K562 (cell line): ENCODE measurements around the gene ZNF224. TPM values are rescaled to one million over a fixed set of nuclear protein-coding genes. Genes with fewer than 3 reads are reported as not detected.

Experiments used
- ATAC-seq: fragments of 200-7000 bp; cut with Tn5 transposase; 3 replicates; pipeline ENCODE4 v1.9.1; 2020; ENCODE audit warnings: moderate library complexity
- BruUV-seq: library from RNA; stranded (reverse); fragments of 400-500 nt; replicated peaks from 2 replicates; lab custom pipeline; 2021; lab: Mats Ljungman, UMichigan
- CTCF ChIA-PET: fragments of 300-600 bp; formaldehyde crosslinking; extraction: SDS; loops from one replicate; lab custom pipeline; 2021; ENCODE audit warnings: low intra/inter-chr PET ratio; lab: Yijun Ruan, JAX
- POLR2A ChIA-PET: fragments of 300-600, 350-650 bp; sonication (Branson Sonifier 250); formaldehyde crosslinking; extraction: SDS; loops from one replicate; lab custom pipeline; 2021; ENCODE audit warnings: antibody characterized with exemption, inconsistent platforms; lab: Yijun Ruan, JAX
- DNase-seq, 4 experiments: peaks; one replicate each; pipeline versions ENCODE4 v3.0.0 to v3.0.0-alpha.2; 2011 to 2018; ENCODE audit warnings: low spot score in 3 of 4, mixed read lengths in 3 of 4; ENCODE audit errors: extremely low read depth in 1 of 4
- FAIRE-seq: peaks from 2 replicates; lab custom pipeline; 2011; peaks lifted over from hg19 to GRCh38; lab: Jason Lieb, UNC
- H2AFZ ChIP-seq: 2 replicates; pipeline ENCODE4 v1.6.0; 2011; ENCODE audit warnings: low read depth, low read length, control low read depth, inconsistent platforms
- H3K27ac ChIP-seq: fragments of 200-600 bp; 3 replicates; pipeline ENCODE4 v1.8.0; 2011; ENCODE audit warnings: low read depth, mild to moderate bottlenecking, control low read depth, inconsistent platforms, low read length, moderate library complexity, mixed read lengths; ENCODE audit errors: extremely low read depth
- H3K27me3 ChIP-seq, 2 experiments: fragments of 300-600 bp in 1 of 2; 2 replicates in 1 of 2; 3 replicates in 1 of 2; pipeline versions ENCODE4 v1.6.0 to v1.8.0; 2011; ENCODE audit warnings: inconsistent platforms in 2 of 2, low read length in 2 of 2, mild to moderate bottlenecking in 1 of 2, mixed read lengths in 1 of 2, moderate library complexity in 1 of 2; ENCODE audit not compliant: control insufficient read depth in 2 of 2, insufficient read depth in 2 of 2
- H3K36me3 ChIP-seq: fragments of 300-600 bp; 3 replicates; pipeline ENCODE4 v1.8.0; 2011; ENCODE audit warnings: mild to moderate bottlenecking, low read length, inconsistent platforms; ENCODE audit not compliant: control insufficient read depth, insufficient read depth
- H3K4me1 ChIP-seq, 2 experiments: fragments of 200-600 bp in 1 of 2; replicated peaks in 1 of 2; 2 replicates in 1 of 2; 3 replicates in 1 of 2; pipeline versions ENCODE4 v1.5.1 to v1.8.0; 2011; ENCODE audit warnings: inconsistent platforms in 2 of 2, low read length in 2 of 2, mild to moderate bottlenecking in 1 of 2, mixed read lengths in 1 of 2, moderate library complexity in 1 of 2; ENCODE audit not compliant: control insufficient read depth in 2 of 2, insufficient read depth in 2 of 2
- H3K4me2 ChIP-seq: 2 replicates; pipeline ENCODE4 v1.6.1; 2011; ENCODE audit warnings: low read length, control low read depth, inconsistent platforms, mixed read lengths; ENCODE audit not compliant: insufficient read depth
- H3K4me3 ChIP-seq: fragments of 200-600 bp; sonication (generic), shearing (Covaris generic); 2 replicates; pipeline ENCODE4 v1.5.1; 2016; ENCODE audit warnings: control low read depth, inconsistent platforms
- H3K79me2 ChIP-seq: fragments of 200-600 bp; 3 replicates; pipeline ENCODE4 v1.8.0; 2011; ENCODE audit warnings: low read length, inconsistent platforms; ENCODE audit not compliant: control insufficient read depth, insufficient read depth
- H3K9ac ChIP-seq, 2 experiments: 2 replicates each; pipeline versions ENCODE4 v1.6.0 to v1.6.1; 2011; ENCODE audit warnings: low read depth in 2 of 2, low read length in 2 of 2, control low read depth in 1 of 2, inconsistent platforms in 1 of 2, mild to moderate bottlenecking in 1 of 2, mixed read lengths in 1 of 2; ENCODE audit not compliant: insufficient read depth in 1 of 2
- H3K9me1 ChIP-seq: one replicate; pipeline ENCODE4 v1.6.0; 2011; ENCODE audit warnings: inconsistent platforms, mild to moderate bottlenecking, low read length, moderate library complexity; ENCODE audit not compliant: control insufficient read depth, insufficient read depth
- H3K9me3 ChIP-seq: replicated peaks from 2 replicates; pipeline ENCODE4 v1.5.1; 2011; ENCODE audit warnings: low read depth, low read length, inconsistent platforms; ENCODE audit not compliant: control insufficient read depth, insufficient read depth
- H4K20me1 ChIP-seq: replicated peaks from 2 replicates; pipeline ENCODE4 v1.6.1; 2011; ENCODE audit warnings: low read length, inconsistent platforms, mixed read lengths; ENCODE audit not compliant: control insufficient read depth, insufficient read depth
- FOSL1 ChIP-seq: fragments of 200-800 bp; sonication (Bioruptor generic); conservative IDR thresholded peaks from 2 replicates; pipeline ENCODE4 v1.6.1; 2016; ENCODE audit warnings: missing genetic modification characterization, missing compliant biosample characterization
- HNRNPLL ChIP-seq: fragments of 200-400 bp; formaldehyde crosslinking; IDR thresholded peaks from 2 replicates; pipeline ENCODE4 v1.6.1; 2017; ENCODE audit warnings: low read length, low read depth, mild to moderate bottlenecking; ENCODE audit not compliant: poor library complexity, severe bottlenecking
- NFXL1 ChIP-seq: fragments of 450-650 bp; formaldehyde crosslinking; IDR thresholded peaks from 2 replicates; pipeline ENCODE4 v1.4.0; 2021; ENCODE audit warnings: mild to moderate bottlenecking
- PTTG1 ChIP-seq: fragments of 450-650 bp; IDR thresholded peaks from 2 replicates; pipeline ENCODE4 v1.6.1; 2016; ENCODE audit warnings: low read depth, mild to moderate bottlenecking, missing genetic modification characterization, missing compliant biosample characterization
- ZEB2 ChIP-seq: fragments of 450-650 bp; IDR thresholded peaks from 2 replicates; pipeline ENCODE4 v1.6.1; 2016
- ZNF274 ChIP-seq: IDR thresholded peaks from 2 replicates; pipeline ENCODE4 v1.6.1; 2011; ENCODE audit warnings: low read depth, mild to moderate bottlenecking, low read length, moderate library complexity, borderline replicate concordance
- ZNF75A ChIP-seq: fragments of 450-650 bp; formaldehyde crosslinking; IDR thresholded peaks from 2 replicates; pipeline ENCODE4 v1.4.0; 2020; ENCODE audit warnings: mild to moderate bottlenecking
- WGBS: fragments of 100-300 bp; shearing (Covaris generic); methylation state at CpG from one replicate; pipeline ENCODE4 v1.1.6; 2016; ENCODE audit warnings: low coverage, mixed read lengths; ENCODE audit not compliant: insufficient coverage; ENCODE audit errors: missing lambda C conversion rate; 5-methylcytosine and 5-hydroxymethylcytosine counted together
- in situ Hi-C: fragments of 300-500 bp; cut with MboI; formaldehyde crosslinking; loops from 4 replicates; pipeline ENCODE4 v1.15.0; 2018; ENCODE audit warnings: inconsistent platforms, mixed read lengths
- intact Hi-C: fragments of 100-400 bp; cut with micrococcal nuclease; formaldehyde crosslinking; loops from 2 replicates; pipeline ENCODE4 v1.14.2; 2022
- polyA plus RNA-seq, 8 experiments: library from polyadenylated mRNA; depleted of rRNA in 4 of 8; stranded (reverse) in 5 of 8; unstranded in 3 of 8; fragments of >200 nt; fragmentation: Nextera tagmentation in 2 of 8; fragmentation: Illumina TruSeq in 1 of 8; extraction: Ambion mirVana in 2 of 8; extraction: Trizol in 1 of 8; gene quantifications; 2 replicates each; pipeline versions ENCODE4 v1.2.1 to v1.2.3, GENCODE V29; 2011 to 2014; ENCODE audit warnings: inconsistent platforms in 1 of 8, missing spikeins in 1 of 8
- total RNA-seq, 7 experiments: library from RNA; depleted of rRNA in 6 of 7; stranded (reverse); fragments of >200 nt in 6 of 7; fragmentation: Illumina TruSeq in 2 of 7; extraction: Trizol in 2 of 7; gene quantifications; 2 replicates each; pipeline versions ENCODE4 v1.2.1 to v1.2.3, GENCODE V29; 2011 to 2021; ENCODE audit warnings: low replicate concordance in 1 of 7
- TF ChIP-seq, protein P1 (sequence below): fragments of 450-650 bp; formaldehyde crosslinking; IDR thresholded peaks from 2 replicates; pipeline ENCODE4 v1.4.0; 2020; ENCODE audit warnings: mild to moderate bottlenecking, moderate library complexity
- TF ChIP-seq, protein P2 (sequence below), 2 experiments: fragments of 450-650 bp in 1 of 2; sonication (generic) in 1 of 2; formaldehyde crosslinking in 1 of 2; IDR thresholded peaks in 1 of 2; conservative IDR thresholded peaks in 1 of 2; 2 replicates each; pipeline versions ENCODE4 v1.6.1 to v1.8.1; 2016 to 2023; ENCODE audit warnings: mild to moderate bottlenecking in 2 of 2, moderate library complexity in 2 of 2, inconsistent platforms in 1 of 2, missing genetic modification reagents in 1 of 2
- TF ChIP-seq, protein P3 (sequence below): IDR thresholded peaks from 3 replicates; pipeline ENCODE4 v1.6.1; 2011; ENCODE audit warnings: borderline replicate concordance, mild to moderate bottlenecking, moderate library complexity; ENCODE audit not compliant: insufficient read length; ENCODE audit errors: extremely low read depth

The ZNF224 gene
- total and polyA plus RNA-seq, 9 of the 15 experiments (the other 6 are each of a cell fraction or from before 2014, with no cell fraction given), result 4.4 to 15.6 (median 10.0) TPM

DNA sequence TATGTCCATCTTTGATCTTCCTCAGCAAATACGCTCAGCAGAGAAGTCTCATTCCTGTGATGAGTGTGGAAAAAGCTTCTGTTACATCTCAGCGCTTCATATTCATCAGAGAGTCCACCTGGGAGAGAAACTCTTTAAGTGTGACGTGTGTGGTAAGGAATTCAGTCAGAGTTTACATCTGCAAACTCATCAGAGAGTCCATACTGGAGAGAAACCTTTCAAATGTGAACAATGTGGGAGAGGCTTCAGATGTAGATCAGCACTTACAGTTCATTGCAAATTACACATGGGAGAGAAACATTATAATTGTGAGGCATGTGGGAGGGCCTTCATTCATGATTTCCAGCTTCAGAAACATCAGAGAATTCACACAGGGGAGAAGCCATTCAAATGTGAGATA is 27.9 kb upstream of the ZNF224 start:
- TF ChIP-seq ZNF274 (no peak), ZNF75A (CRISPR knock-in tag) (peak; percentile 87)
- FAIRE-seq (no peak), DNase-seq (no peak), ATAC-seq (no peak)
- WGBS, result 2% methylated on average over 3 of the region's 3 CpGs
- in situ Hi-C loops, result no loop called here
- ChIA-PET POLR2A (interaction anchor here (0.5 kb wide), 1 partner anchor 43 kb away, joined by 4 read pairs; no protein-coding TSS in a partner anchor), CTCF (no interaction called here)
- Histone ChIP-seq H3K9ac (no peak overlapping the region), H3K9me1 (no peaks in the 10 kb centered on the region), H3K4me1 (no peaks in the 10 kb centered on the region; a peak in 1 of 5 replicates), H2AFZ (no peak overlapping the region), H3K79me2 (no peaks in the 10 kb centered on the region), H3K9me3 (peaks cover 4% of the 10 kb centered on the region; the same call in 1 of the 2 replicates), H3K4me3 (no peak overlapping the region), H3K4me2 (no peak overlapping the region), H4K20me1 (no peaks in the 10 kb centered on the region), H3K27ac (no peak overlapping the region), H3K36me3 (no peaks in the 10 kb centered on the region), H3K27me3 (no peaks in the 10 kb centered on the region; a peak in 1 of 5 replicates)
- intact Hi-C loops, result no loop called here
- BruUV-seq, result no TSS peak

DNA sequence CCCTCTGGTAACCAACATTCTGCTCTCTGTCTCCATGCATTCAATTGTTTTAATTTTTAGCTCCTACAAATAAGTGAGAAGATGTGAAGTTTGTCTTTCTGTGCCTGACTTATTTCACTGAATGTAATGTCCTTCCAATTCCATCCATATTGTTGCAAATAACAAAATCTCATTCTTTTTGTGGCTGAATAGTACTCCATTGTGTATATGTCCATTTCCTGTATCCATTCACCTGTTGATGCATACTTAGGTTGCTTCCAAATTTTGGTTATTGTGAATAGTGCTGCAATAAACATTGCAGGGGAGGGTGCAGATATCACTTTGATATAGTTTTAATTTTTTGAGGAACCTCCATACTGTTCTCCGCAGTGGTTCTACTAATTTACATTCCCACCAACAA is 24.7 kb upstream of the ZNF224 start:
- Histone ChIP-seq H3K9me1 (no peaks in the 10 kb centered on the region), H4K20me1 (no peaks in the 10 kb centered on the region), H3K79me2 (no peaks in the 10 kb centered on the region), H2AFZ (no peak overlapping the region), H3K27ac (no peak overlapping the region), H3K4me1 (peaks cover 0 to 4% of the 10 kb centered on the region in 2 experiments; a peak in 3 of 5 replicates), H3K4me3 (no peak overlapping the region), H3K4me2 (no peak overlapping the region), H3K36me3 (no peaks in the 10 kb centered on the region), H3K9me3 (peaks cover 4% of the 10 kb centered on the region; the same call in 1 of the 2 replicates), H3K27me3 (no peaks in the 10 kb centered on the region), H3K9ac (no peak overlapping the region)
- in situ Hi-C loops (no loop called here), intact Hi-C loops (no loop called here)
- 0% methylated on average over 1 of the region's 1 CpG for WGBS
- no peak for FAIRE-seq
- DNase-seq, result no peak
- POLR2A ChIA-PET, result interaction anchor here (0.9 kb wide), 1 partner anchor 8 kb away, joined by 3 read pairs; no protein-coding TSS in a partner anchor
- ATAC-seq, result no peak
- no TSS peak for BruUV-seq
- CTCF ChIA-PET, result no interaction called here
- TF ChIP-seq ZEB2 (no peak), NFXL1 (no peak), HNRNPLL (no peak), PTTG1 (tag) (no peak), FOSL1 (tag) (no peak)
- TF ChIP-seq, protein P1, sequence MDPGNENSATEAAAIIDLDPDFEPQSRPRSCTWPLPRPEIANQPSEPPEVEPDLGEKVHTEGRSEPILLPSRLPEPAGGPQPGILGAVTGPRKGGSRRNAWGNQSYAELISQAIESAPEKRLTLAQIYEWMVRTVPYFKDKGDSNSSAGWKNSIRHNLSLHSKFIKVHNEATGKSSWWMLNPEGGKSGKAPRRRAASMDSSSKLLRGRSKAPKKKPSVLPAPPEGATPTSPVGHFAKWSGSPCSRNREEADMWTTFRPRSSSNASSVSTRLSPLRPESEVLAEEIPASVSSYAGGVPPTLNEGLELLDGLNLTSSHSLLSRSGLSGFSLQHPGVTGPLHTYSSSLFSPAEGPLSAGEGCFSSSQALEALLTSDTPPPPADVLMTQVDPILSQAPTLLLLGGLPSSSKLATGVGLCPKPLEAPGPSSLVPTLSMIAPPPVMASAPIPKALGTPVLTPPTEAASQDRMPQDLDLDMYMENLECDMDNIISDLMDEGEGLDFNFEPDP (CRISPR knock-in tag), result no peak
- TF ChIP-seq, protein P2, sequence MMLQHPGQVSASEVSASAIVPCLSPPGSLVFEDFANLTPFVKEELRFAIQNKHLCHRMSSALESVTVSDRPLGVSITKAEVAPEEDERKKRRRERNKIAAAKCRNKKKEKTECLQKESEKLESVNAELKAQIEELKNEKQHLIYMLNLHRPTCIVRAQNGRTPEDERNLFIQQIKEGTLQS (IDR thresholded peaks at IDR 0.05), result no peak
- TF ChIP-seq, protein P2 (CRISPR knock-in tag; conservative IDR thresholded peaks at IDR 0.05), result no peak
- TF ChIP-seq, protein P3, sequence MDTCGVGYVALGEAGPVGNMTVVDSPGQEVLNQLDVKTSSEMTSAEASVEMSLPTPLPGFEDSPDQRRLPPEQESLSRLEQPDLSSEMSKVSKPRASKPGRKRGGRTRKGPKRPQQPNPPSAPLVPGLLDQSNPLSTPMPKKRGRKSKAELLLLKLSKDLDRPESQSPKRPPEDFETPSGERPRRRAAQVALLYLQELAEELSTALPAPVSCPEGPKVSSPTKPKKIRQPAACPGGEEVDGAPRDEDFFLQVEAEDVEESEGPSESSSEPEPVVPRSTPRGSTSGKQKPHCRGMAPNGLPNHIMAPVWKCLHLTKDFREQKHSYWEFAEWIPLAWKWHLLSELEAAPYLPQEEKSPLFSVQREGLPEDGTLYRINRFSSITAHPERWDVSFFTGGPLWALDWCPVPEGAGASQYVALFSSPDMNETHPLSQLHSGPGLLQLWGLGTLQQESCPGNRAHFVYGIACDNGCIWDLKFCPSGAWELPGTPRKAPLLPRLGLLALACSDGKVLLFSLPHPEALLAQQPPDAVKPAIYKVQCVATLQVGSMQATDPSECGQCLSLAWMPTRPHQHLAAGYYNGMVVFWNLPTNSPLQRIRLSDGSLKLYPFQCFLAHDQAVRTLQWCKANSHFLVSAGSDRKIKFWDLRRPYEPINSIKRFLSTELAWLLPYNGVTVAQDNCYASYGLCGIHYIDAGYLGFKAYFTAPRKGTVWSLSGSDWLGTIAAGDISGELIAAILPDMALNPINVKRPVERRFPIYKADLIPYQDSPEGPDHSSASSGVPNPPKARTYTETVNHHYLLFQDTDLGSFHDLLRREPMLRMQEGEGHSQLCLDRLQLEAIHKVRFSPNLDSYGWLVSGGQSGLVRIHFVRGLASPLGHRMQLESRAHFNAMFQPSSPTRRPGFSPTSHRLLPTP, result no peak
